ENCODE results near the gene CEP95. TPM values are rescaled to one million over a fixed set of nuclear protein-coding genes. Genes with fewer than 3 reads are reported as not detected.

CEP95 gene, protein sequence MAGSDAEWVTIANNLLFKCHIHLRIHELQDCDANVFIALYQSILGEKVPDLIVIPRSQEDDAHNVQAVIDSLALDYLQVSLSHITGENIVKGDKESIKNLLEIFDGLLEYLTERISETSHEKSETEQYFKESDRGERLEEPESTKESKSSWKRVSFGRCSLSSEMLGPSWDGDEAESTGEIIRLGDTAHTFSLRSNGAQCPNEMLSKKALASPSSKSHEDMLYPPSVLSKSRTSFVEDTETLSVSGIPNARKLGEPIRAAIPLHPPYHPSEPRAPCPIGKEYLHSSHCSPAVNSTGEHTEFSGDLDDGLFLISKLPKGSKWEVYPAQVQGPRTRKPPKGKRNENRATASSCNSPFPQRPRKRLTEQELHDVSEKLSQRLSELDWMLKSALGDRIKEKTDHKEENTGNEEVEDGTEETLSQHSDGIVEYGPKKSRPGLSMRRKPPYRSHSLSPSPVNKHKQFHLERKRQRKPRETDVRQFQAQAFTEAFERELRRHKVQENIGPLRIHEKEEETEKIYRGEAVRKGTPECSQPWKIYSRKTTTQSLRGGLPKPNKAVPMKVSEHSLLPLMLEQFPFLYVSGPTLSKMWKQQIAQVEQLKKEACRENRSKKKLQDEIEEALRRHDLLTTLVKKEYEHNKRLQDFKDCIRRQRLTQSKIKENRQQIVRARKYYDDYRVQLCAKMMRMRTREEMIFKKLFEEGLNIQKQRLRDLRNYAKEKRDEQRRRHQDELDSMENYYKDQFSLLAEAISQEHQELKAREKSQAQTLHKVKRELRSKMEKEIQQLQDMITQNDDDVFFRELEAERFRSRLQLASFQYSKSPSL
- 29.3 to 35.3 TPM (median 32.7 TPM) in 5 replicates for total RNA-seq (2022; extraction: Qiagen RNA extraction)

GRCh38 chr17:64506576-64507412 lies at the start of gene CEP95:
CEP95 (plus strand) TSS chr17:64506977; CDS start chr17:64507098, 121 bp downstream.

DNA sequence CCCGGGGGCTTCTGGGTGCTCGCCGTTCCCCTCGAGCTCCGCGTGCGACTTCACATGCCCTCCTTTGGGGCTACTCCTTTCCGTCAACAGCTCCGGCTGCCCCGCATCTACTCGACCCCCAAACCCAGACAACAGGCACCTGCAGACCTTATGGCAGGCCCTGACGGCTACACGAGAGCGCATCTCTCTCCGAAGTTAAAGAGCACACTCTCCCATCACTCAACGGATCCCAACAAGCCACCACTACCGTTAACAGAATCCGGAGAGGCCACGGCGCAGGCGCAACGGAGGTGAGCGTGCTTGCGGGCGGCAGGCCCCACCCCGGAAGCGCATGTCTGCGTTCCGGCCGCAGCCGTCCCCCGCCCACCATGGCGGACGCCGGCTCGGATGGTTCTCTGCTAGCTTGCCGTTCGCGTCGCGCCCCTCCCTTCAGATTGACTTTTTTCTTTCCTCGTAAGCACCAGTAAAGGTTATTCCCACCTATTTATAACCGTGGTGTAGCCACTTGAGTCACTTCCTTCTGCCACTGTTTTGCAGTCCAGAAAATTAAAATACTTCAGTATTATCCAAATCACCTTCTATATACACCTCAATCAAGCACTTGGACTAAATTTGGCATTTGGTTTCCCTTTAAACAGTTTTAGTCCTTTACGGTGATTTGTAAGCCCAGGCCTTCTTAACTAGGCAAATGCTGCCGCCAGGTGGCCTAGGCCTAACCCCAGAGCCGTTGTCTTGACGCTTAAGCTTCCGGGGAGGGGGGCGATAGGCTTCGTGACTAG lies 9.8 kb upstream of the CEP95 start, which contains the start of gene POLG2:
POLG2 (minus strand) TSS at position 269 of the 779 bp plus-strand sequence; CDS start at position 183, 86 bp downstream.

GRCh38 chr17:64506201-64506575 lies 589 bp upstream of the CEP95 start, which contains the start of gene DDX5:
DDX5 (minus strand) TSS chr17:64506289; CDS start chr17:64506119, 170 bp downstream.

Other genes with a start within 250 kb of the CEP95 start
- gene TEX2, start 243.7 kb upstream of the CEP95 start, total RNA-seq (2022; extraction: Qiagen RNA extraction), result 10.8 to 17.7 TPM (median 12.7 TPM) in 5 replicates
- 0.05 to 0.29 TPM (median 0.09 TPM) in 5 replicates for gene PECAM1, start 116.1 kb upstream of the CEP95 start, total RNA-seq (2022; extraction: Qiagen RNA extraction)
- gene MILR1, start 57.9 kb upstream of the CEP95 start, total RNA-seq (2022; extraction: Qiagen RNA extraction), result 0.97 to 1.7 TPM (median 1.5 TPM) in 5 replicates
- gene POLG2, start 9.9 kb upstream of the CEP95 start, total RNA-seq (2022; extraction: Qiagen RNA extraction), result 15.5 to 17.8 TPM (median 16.5 TPM) in 5 replicates
- gene DDX5, start 688 bp upstream of the CEP95 start, total RNA-seq (2022; extraction: Qiagen RNA extraction), result 578 to 1,173 TPM (median 604 TPM) in 5 replicates
- 20.0 to 32.8 TPM (median 25.4 TPM) in 5 replicates for gene SMURF2, start 155.3 kb downstream of the CEP95 start, total RNA-seq (2022; extraction: Qiagen RNA extraction)

Measured in A549 treated with Hydrocortisone at 1 μM for 4 hours (cell line).